HL-60/S4 treated with phorbol 12-myristate 13-acetate at 8.2 ng/mL for 4 days and 3 days (cell line): ENCODE results near the gene MAP3K14.
"Not testable (repeated sequence)": the region's sequence is repeated elsewhere in the genome, so short reads cannot be mapped to it uniquely, and the experiment has no call there.

ENCODE experiments used
- in situ Hi-C: fragments of 300-500 bp; cut with MboI; formaldehyde crosslinking; loops from 2 replicates; pipeline ENCODE4 v1.15.0; 2022; ENCODE audit warnings: low sequenced_read_pairs

Gene MAP3K14

DNA sequence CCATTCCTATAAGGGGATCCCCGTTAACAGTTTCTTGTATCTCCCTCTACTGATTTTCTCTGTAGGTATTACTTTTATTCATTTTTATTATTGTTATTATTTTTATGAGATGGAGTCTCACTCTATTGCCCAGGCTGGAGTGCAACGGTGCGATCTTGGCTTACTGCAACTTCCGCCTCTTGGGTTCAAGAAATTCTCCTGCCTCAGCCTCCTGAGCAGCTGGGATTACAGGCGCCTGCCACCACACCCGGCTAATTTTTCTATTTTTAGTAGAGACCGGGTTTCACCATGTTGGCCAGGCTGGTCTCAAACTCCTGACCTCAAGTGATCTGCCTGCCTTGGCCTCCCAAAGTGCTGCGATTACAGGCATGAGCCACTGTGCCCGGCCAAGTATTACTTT lies 14.6 kb downstream of the MAP3K14 start:
- in situ Hi-C loops: not testable (repeated sequence)

GRCh38 chr17:45301674-45302073 lies 15.1 kb downstream of the MAP3K14 start:
- in situ Hi-C loops: no loop called here

DNA sequence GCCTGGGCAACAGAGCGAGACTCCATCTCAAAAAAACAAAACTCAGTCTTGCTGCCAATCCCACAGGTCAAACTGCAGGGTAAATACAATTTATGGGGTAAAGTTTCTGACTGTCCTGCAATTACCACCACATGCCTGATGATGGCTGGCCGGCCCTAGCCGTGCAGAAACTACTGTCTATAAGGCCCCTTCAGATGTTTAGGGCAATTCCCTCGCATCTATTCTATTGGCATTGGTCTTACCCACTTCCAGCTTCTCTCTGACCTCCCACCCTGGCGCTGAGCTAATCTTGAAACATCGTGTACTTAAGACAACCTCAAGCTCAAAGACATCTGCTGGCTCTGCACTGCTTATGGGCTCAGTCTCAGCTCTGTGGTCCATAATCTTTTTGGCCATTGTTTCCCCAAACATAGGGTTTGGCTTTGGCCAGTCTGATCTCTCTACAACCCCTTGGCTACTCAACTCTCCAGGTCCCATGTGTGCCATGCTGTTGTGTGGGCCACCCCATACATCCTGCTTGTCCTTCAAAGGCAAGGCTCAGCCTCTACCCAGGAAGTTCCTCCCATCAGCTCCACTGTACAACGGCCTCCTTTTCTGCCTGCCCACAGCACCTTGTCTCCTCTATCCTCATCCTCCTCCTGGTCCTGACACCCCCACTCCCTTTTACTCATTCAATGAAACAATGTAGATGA lies 16.6 kb downstream of the MAP3K14 start:
- in situ Hi-C loops: no loop called here

DNA sequence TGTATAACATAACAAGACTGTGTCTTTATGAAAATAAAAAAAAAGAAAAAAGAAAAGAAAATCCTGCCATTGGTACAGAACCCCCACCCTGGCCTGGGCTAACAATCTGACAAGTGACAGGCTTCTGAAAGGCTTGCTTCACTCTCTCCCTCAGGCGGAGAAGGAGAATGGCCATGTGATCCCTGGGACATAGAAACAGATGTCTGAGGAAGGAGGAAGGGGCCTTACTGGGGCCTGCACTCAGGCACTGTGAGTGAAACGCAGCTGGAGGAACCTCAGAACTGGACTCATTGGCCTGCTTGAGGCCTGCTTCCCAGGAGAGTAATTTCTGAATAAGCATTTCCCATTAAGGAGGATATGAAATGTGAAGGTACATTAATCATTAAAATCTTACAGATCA lies 17.5 kb downstream of the MAP3K14 start:
- in situ Hi-C loops: no loop called here

- in situ Hi-C loops: no loop called here
Measured at GRCh38 chr17:45298546-45299285, 18.1 kb downstream of the MAP3K14 start.

DNA sequence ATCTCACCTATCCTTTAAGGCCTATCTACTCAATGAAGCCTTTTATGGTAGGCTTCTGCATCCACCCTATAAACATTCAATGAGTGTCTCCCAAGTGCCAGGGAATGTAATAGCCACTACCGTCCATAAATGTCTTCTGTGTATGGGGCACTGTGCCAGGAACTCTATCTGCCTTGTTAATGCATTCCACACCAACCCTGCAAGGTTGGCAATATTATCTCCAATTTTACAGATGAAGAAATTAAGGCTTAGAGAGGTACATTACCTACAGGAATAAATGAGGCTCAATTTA lies 20.0 kb downstream of the MAP3K14 start:
- in situ Hi-C loops: no loop called here

- in situ Hi-C loops: no loop called here
Measured at GRCh38 chr17:45296003-45296832, 20.6 kb downstream of the MAP3K14 start.

- in situ Hi-C loops: no loop called here
Measured at GRCh38 chr17:45294506-45294905, 22.3 kb downstream of the MAP3K14 start.

DNA sequence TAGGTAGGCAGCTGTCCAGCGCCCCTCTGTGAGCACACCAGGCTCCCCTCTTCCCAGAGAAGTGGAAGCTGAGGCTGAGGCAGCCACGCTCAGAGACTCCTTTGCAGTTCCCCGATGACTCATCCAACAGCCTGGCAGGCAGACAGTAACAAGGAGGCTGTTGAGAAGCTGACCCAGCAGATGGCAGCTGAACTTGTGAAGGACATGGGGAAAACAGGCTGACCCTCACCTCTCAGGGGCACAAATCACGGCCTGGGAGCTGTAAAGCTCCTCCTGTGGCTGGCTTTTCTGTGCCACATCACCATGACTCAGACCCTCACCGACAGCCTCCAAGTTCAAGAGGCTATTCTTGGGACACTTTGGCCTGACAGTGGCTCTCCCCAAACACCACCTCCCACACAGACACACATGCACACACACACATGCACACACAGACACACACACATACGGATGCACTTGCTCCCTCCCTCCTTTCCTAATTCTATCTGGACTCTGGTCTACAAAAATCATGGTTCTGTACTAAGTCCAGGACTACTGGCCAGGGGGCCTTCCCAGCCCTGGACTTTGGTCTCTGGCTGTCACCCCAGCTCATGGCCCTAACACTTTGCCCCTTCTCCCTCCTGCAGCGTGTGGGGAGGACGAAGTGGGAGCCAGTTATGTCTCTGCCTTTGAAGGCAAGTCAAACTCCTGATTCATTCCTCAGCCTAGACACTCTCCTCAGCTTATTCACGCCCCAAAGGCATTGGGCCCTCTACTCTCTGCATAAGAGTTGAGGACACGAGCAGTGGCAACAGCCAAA lies 23.2 kb downstream of the MAP3K14 start:
- in situ Hi-C loops: no loop called here

DNA sequence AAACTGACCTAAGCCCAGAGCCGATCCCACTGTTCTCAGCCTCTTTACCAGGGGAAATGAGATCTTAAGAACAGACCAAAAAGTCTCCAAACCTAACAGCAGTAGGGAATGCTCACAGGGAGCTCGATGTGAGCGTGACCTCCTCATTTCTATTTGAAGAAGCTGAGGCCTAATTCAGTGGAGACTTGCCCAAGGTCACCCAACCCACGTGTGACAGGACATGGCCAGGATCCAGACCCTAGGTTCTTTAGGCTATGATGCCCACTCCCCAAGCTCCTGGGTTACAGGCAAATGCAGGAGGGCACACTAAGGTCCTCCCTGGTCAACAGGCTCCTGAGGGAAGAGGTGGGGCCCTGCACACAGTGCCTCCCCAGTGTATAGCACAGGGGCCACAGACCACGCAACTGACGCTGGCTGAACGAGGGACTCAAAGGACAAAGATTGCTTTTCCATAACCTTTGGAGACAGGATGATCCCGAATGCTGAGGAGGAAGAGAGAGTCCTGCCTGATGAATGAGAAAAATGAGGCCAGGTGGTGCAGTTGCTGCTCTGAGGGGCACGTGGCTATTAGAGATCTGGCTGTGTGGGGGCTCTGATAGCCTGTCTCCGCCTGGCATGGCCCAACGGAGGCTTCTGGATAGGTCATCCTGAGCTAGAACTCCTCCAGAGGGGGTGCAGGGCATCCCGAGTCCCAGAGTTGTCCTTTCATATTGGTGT lies 24.0 kb downstream of the MAP3K14 start:
- in situ Hi-C loops: no loop called here

GRCh38 chr17:45291171-45291805 lies 25.5 kb downstream of the MAP3K14 start:
- in situ Hi-C loops: no loop called here

GRCh38 chr17:45290269-45290765 lies 26.5 kb downstream of the MAP3K14 start:
- in situ Hi-C loops: no loop called here

GRCh38 chr17:45289301-45290268 lies 27.2 kb downstream of the MAP3K14 start:
- in situ Hi-C loops: no loop called here

DNA sequence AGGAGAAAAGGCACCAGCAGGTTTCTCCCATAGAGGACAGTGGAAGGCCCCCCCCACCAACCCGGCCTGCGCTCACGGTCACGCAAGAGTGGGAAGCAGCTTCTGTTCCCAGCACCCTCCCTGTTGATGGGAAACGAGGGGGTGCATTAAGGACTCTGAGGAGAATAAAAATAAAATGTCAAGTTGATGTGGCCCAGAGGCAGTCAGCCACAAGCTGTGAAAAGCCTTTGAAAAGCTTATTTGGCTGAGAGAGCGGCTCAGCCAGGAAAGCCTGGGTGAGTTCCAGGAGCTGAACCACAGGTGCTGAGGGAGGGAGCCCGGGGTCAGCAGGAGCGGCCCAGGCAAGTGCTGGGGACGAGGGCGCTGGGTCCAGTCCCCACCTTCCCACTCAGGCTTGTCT lies 28.0 kb downstream of the MAP3K14 start:
- in situ Hi-C loops: no loop called here

- in situ Hi-C loops: no loop called here
Measured at GRCh38 chr17:45287526-45288500, 29.0 kb downstream of the MAP3K14 start.

DNA sequence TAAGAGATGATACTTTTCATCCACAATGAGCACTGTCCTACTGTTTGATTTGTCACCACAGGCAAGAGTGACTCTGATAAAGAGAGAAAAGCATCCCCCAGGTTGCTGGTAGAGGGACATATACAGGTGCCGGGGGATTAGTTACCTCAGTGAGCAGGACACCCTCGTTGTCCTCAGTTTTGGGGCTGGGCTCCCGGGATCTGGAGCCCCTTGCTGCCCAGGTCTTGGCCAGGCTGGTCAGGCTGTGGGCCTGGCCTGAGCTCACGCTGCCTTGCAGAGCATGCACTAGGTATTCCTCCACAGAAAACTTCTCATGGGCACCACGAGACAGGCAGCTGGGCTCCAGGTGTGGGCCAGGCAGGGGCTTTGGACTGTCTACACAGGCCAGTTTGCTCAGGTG lies 30.5 kb downstream of the MAP3K14 start:
- in situ Hi-C loops: no loop called here
